ENCODE measurements around the gene ROR2. TPM values are rescaled to one million over a fixed set of nuclear protein-coding genes. Genes with fewer than 3 reads are reported as not detected.
A peak's percentile ranks its signal among the peaks of the same experiment; 100 is the strongest.

ROR2 gene
- total RNA-seq, 1 experiment from 2014 or later: 0.84 TPM

DNA sequence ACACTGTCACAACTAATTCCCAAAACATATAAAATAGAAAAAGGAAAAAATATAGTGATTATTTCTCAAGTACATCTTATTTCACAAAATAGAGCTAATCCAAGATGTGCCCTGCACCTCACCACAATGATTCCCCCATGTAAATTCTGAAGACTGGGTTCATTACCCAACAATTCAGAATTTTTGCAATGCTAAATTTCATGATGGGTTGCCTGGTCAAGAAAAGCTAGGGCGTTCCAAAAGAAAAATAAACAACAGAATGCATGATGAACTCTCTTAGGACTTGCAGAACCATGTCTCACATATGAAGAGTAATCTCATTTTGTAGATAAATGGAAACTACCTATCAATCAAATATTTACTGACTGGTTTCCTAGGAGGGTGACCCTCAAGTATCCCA lies 266.8 kb downstream of the ROR2 start:
- no peak for TF ChIP-seq CTCF (IDR thresholded peaks at IDR 0.05; ENCODE audit: unreplicated experiment)
- DNase-seq (ENCODE audit: unreplicated experiment): peak; percentile 20
- ChIA-PET CTCF (interaction anchor here (0.6 to 0.8 kb wide), 2 partner anchors 17 to 44 kb away, joined by 3 read pairs; no protein-coding TSS in a partner anchor), POLR2A (interaction anchor here (0.6 to 1.4 kb wide), 3 partner anchors 259 to 825 kb away, joined by 3 to 4 read pairs (median 4); partner anchors contain the start of gene NFIL3)
- no TSS peak for BruUV-seq (replicated peaks)
- Mint-ChIP-seq H3K36me3 (ENCODE audit: insufficient read depth, unreplicated experiment) (no peaks in the 10 kb centered on the region), H3K4me1 (ENCODE audit: insufficient read depth, unreplicated experiment) (peaks cover 13% of the 10 kb centered on the region), H3K27ac (ENCODE audit: low read depth, unreplicated experiment) (peak overlapping the region; percentile 26), H3K27me3 (ENCODE audit: insufficient read depth, unreplicated experiment) (no peaks in the 10 kb centered on the region), H3K4me3 (ENCODE audit: unreplicated experiment) (no peak overlapping the region), H3K9me3 (ENCODE audit: unreplicated experiment) (no peaks in the 10 kb centered on the region)
- intact Hi-C loops (cut with micrococcal nuclease): no loop called here

- ChIA-PET POLR2A (interaction anchor here (0.7 to 1.4 kb wide), 3 partner anchors 259 to 768 kb away, joined by 3 to 4 read pairs (median 4); partner anchors contain the start of gene NFIL3), CTCF (interaction anchor here (0.8 kb wide), 1 partner anchor 16 kb away, joined by 3 read pairs; no protein-coding TSS in a partner anchor)
- no peaks in the 10 kb centered on the region for H3K27me3 Mint-ChIP-seq (ENCODE audit: insufficient read depth, unreplicated experiment)
- BruUV-seq (replicated peaks): no TSS peak
- H3K9me3 Mint-ChIP-seq (ENCODE audit: unreplicated experiment): no peaks in the 10 kb centered on the region
- intact Hi-C loops (cut with micrococcal nuclease): no loop called here
- peaks cover 13% of the 10 kb centered on the region for H3K4me1 Mint-ChIP-seq (ENCODE audit: insufficient read depth, unreplicated experiment)
- H3K36me3 Mint-ChIP-seq (ENCODE audit: insufficient read depth, unreplicated experiment): no peaks in the 10 kb centered on the region
- peak; percentile 93 for DNase-seq (ENCODE audit: unreplicated experiment)
- no peak for TF ChIP-seq CTCF (IDR thresholded peaks at IDR 0.05; ENCODE audit: unreplicated experiment)
- no peak overlapping the region for H3K4me3 Mint-ChIP-seq (ENCODE audit: unreplicated experiment)
- H3K27ac Mint-ChIP-seq (ENCODE audit: low read depth, unreplicated experiment): peak overlapping the region; percentile 26
These were observed 267.2 kb downstream of the ROR2 start for GRCh38 chr9:91682806-91683205.

DNA sequence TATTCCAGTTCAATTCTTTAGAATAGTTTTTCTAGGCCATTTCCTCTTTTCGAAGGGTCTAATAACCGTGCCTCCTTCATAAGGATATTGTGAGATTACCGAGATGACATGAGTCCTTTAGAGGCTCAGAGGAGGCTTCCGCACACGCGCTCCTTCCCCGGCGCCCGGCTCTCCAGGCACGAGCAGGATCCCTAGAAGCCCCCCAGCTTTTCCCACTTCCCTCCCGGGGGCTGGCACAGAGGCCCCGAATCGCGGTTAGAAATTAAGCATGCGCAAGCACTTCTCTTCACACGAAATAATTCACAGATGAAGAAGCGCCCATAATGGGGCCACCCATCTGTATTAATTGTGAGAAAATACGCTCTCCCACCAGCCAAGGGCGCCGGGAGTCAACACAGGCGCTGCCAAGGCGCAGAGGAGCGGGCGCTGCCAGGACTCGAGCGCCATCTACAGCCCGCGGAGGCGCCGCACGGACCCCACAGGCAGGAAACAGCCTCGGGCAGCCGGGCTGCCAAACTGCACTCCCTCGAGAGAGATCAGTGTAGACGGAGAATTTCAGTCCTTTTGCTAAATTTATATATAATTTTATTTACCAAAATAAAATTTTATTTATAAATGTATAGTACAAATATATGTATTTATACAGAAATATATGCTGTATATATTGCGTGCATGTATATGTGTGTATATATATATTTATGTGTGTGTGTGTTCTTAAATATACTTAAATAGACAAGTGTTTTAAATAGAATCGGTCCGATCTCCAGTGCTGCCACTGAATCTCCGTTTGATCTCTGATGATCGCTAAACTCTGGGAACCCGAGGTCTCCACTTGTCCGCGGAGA lies 268.3 kb downstream of the ROR2 start:
- peak; percentile 27 for TF ChIP-seq CTCF (IDR thresholded peaks at IDR 0.05; ENCODE audit: unreplicated experiment)
- Mint-ChIP-seq H3K4me1 (ENCODE audit: insufficient read depth, unreplicated experiment) (peaks cover 13% of the 10 kb centered on the region), H3K36me3 (ENCODE audit: insufficient read depth, unreplicated experiment) (no peaks in the 10 kb centered on the region), H3K9me3 (ENCODE audit: unreplicated experiment) (no peaks in the 10 kb centered on the region), H3K27ac (ENCODE audit: low read depth, unreplicated experiment) (no peak overlapping the region), H3K27me3 (ENCODE audit: insufficient read depth, unreplicated experiment) (no peaks in the 10 kb centered on the region), H3K4me3 (ENCODE audit: unreplicated experiment) (no peak overlapping the region)
- peak; percentile 60 for DNase-seq (ENCODE audit: unreplicated experiment)
- intact Hi-C loops (cut with micrococcal nuclease): no loop called here
- ChIA-PET CTCF (no interaction called here), POLR2A (no interaction called here)
- no TSS peak for BruUV-seq (replicated peaks)

GRCh38 chr9:91680998-91681397 lies 269.0 kb downstream of the ROR2 start:
- intact Hi-C loops (cut with micrococcal nuclease): no loop called here
- POLR2A ChIA-PET: no interaction called here
- Mint-ChIP-seq H3K27ac (ENCODE audit: low read depth, unreplicated experiment) (no peak overlapping the region), H3K4me3 (ENCODE audit: unreplicated experiment) (no peak overlapping the region), H3K4me1 (ENCODE audit: insufficient read depth, unreplicated experiment) (peaks cover 13% of the 10 kb centered on the region), H3K36me3 (ENCODE audit: insufficient read depth, unreplicated experiment) (no peaks in the 10 kb centered on the region), H3K9me3 (ENCODE audit: unreplicated experiment) (no peaks in the 10 kb centered on the region), H3K27me3 (ENCODE audit: insufficient read depth, unreplicated experiment) (no peaks in the 10 kb centered on the region)
- no peak for DNase-seq (ENCODE audit: unreplicated experiment)
- BruUV-seq (replicated peaks): no TSS peak
- no peak for TF ChIP-seq CTCF (IDR thresholded peaks at IDR 0.05; ENCODE audit: unreplicated experiment)
- CTCF ChIA-PET: no interaction called here
